Activated CD4-positive, alpha-beta T cell treated with anti-CD3 and anti-CD28 coated beads, Interleukin-2, amount 50 U/mL, for 24 hours (primary cell): ENCODE results near the gene TSC22D1.
"Not testable (repeated sequence)": the region's sequence is repeated elsewhere in the genome, so short reads cannot be mapped to it uniquely, and the experiment has no call there.

Source experiments
- DNase-seq, 2 donors: peaks; one replicate each; pipeline ENCODE4 v3.0.0-alpha.2; 2020; ENCODE audit warnings: low read depth in 1 of 2, low spot score in 1 of 2

Gene TSC22D1

DNA sequence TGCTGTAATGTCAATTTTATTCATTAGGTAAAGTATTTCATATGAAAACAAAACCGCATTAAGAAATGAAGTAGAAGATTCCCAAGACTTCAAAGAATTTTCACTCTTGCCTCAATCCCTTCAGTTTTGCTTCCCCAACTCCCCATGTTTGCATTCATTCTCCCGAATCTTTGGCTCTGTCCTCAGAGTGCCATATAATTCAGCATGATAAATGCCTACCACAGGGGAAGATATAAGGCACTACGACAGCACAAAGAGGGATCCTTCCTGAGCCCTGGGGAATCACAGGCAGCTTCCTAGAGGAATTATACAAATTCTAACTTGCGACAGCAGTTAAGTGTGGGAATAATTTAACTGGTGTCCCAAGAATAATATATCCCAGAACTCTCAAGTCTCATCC lies 68.5 kb downstream of the TSC22D1 start:
- DNase-seq = no peak

DNA sequence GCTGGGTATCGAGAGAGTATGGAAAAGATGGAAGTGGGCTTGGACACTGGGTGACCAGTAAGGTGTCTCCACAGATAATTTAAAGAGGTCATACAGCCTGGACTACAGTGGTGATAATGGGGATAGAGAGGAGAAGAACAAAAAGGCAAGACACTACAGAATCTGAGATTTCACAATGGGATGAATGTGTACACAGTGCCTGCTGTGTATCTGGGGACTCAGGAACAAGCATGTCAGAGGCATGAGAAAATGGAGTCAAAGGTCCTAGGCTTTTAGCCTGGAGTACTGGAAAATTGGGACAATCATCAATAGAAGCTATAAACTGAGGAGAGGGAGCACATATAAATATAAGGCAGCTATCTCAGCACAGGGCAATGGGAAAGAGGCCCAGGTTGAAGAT lies 69.4 kb downstream of the TSC22D1 start:
- DNase-seq = no peak

DNA sequence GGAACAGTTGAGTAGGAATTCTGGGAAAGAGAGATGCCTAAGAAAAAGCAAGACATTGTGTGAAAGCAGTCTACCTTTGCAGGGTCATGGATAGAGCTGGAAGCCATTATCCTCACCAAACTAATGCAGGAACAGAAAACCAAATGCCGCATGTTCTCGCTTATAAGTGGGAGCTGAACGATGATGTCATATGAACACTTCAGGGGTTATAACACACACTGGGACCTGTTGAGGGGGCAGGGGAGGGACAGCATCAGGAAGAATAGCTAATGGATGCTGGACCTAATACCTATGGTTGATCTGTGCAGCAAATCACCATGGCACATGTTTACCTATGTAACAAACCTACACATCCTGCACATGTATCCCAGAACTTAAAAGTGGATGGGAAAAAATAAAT lies 69.9 kb downstream of the TSC22D1 start:
- DNase-seq = no peak

DNA sequence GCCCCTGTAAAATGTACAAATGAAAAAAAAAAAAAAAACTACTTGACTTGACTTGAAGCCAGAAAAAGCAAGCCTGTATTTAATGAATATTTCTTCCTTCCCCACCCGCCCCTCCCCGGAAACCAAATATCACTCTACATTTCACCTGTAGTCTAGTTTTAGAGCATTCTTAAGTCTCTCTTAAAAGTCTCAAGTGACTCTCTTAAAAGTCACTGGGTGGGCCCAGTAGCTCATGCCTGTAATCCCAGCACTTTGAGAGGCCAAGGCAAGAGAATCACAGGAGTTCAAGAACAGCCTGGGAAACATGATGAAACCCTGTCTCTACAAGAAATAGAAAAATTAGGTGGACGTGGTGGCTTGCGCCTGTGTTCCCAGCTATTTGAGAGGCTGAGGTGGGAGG lies 72.0 kb downstream of the TSC22D1 start:
- DNase-seq = no peak

DNA sequence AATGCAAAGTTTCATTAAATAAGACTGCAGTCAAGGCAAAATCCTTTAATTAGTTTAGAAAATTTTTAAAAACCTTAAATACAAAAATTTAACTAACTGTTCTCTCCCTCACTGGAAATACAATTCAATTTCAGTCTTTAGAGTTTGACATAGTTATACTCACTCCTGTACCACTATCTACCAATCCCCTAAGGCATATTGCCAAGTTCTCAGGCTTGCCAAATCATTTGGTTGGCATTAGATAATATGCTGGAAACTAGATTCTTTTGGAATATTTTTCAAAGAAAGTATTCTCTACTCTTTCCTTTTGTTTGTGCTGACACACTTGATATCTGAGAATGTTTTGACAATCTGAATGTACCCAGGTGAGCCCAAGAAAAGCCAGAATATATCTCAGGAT lies 77.2 kb downstream of the TSC22D1 start:
- DNase-seq = no peak

DNA sequence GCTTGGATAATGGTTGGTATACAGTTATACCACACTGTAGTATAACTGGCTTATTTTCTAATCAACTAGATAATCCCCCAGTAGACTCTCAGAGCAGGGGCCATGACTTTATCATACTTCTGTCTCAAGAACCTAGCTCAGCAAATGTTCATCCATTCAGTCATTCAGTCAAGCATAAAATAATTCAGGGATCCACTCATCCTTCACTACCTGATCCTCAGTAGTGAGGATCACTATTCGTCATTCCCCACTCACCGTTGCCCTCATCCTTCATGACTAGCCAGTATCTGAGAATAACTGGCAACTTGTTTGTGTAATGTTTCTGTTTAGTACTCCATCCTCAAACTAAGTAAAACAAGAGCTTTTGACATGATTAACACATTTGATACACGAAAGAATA lies 77.6 kb downstream of the TSC22D1 start:
- no peak for DNase-seq

DNA sequence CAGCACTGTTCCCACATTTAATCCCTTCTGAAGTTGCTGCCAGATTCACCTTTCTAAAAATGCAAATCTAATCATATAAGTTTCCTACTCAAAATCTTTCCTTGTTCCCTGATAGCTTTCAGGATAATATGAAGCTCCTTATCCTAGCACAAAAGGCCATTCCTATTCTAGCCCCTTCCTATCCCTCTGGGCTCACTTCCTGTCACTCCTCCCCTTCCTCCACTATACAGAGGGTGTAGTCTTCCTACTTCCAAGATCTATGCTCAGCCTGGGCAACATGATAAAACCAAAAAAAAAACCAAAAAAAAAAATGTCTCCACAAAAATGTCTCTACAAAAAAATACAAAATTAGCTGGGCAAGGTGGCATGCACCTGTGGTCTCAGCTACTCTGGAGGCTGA lies 78.3 kb downstream of the TSC22D1 start:
- no peak for DNase-seq

DNA sequence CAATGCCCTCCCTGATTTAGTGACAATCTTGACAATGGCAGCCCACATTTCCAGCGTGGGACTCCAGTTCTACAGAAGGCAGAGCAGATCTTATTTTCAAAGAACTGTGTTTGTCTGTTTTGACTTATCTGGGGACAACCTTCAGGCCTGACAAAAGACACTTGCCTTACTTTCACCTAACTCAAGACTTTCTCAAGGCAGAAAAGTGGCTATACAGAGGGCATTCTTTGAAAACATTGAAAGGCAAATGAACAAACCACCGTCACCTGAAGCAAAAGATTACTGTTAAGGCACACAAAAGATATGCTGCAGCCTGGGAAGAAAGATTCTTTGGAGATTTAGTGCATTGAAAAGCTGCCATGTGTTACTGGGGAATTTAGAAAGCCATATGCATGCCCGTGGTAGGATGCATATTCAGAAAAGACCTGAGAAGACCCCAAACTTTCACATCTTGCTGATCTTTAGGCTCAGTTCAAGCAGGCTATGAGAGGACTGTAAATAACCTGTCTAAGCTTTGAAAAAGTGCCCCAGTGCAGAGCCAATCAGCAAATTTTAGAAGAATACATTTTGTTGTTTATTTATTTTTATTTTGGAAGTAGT lies 82.8 kb downstream of the TSC22D1 start:
- DNase-seq = no peak

DNA sequence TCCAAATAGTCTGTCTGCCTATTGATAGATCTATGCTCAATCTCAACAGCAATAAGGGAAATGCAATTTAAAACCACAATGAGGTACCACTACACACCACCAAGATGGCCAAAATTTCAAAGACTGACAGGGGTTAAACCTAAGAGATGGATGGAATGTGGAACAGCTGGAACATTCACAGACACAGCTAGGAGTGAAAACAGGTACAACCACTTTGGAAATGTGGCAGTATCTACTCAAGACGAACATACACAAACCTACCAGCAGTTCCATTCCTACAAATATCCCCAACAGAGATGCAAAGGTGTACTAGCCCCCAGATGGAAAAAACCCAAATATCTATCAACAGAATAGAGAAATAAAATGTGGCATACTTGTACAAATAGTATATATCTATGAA lies 86.4 kb downstream of the TSC22D1 start:
- no peak for DNase-seq

DNA sequence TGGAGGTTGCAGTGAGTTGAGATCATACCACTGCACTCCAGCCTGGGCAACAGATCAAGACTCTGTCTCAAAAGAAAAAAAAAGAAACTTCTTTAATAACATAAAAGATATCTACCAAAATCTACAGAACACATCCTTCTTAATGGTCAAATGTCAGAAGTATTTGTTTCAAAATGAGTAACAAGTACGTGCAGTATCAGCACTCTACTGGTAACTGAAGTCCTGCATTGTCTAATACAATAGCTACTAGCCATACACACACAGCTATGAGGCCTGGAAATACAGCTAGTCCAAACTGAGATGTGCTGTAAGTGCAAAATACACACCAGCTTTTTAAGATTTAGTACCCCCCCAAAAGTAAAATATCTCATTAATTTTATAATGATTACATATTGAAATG lies 88.1 kb downstream of the TSC22D1 start:
- DNase-seq = no peak

DNA sequence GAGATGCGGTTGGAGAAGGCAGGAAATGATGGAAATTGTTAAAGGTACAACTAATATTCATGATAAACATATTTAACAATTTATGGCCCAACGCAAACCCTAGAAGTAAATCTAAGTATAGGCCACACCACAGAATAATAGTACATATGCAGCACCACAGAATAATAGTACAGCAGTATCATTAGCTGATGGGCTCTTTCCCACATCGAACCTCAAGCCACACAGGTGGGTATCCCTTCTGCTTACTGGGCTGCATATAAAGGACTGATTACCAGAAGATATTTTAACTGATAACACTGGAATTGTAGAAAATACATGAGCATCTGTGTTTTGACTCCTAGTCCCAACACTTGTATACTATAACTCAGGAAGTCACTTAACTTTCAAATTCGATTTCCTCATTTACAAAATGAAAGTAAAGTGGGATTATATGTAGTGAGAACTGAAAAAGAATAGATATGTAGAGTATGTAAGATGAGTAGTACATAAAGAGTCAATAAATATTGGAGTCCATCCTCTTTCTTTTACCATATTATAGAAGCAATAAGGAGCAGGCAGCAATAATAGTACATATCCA lies 91.5 kb downstream of the TSC22D1 start:
- DNase-seq = no peak

DNA sequence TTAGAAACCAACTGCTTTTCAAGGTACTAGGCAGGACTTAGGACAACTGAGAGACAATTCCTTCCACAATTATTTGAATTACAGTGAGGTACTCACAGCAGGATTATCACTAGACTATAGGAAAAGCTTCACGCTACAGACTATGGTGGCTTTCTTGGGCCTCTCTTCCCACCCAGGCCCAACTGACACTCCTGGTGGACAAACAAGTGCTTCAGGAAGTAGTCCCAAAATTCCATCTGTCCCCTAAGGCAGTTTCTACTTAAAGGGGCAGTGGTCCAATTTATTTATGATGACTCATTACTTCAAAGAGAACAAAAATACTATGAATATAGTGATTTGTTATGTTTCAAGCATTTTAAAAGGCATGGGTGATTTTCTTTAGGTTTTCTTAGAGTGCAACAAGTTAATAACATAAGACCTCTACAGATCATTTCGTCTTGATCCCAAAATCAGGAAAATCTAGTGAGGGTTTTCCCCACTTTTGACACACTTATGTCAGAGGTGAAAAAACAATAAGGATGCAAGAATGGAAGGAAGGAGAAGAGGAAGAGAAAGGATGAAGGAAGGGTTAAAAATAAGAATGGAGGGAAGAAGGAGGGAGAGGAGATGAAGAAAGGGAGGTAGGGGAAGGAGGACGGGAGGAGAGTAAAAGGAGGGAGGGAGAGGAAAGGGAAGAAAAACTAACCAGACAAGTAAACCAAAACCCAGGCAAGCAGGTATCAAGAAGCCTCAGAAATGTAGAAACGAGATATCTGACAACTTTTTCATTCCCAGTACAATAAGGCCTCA lies 101.8 kb downstream of the TSC22D1 start:
- DNase-seq = no peak

DNA sequence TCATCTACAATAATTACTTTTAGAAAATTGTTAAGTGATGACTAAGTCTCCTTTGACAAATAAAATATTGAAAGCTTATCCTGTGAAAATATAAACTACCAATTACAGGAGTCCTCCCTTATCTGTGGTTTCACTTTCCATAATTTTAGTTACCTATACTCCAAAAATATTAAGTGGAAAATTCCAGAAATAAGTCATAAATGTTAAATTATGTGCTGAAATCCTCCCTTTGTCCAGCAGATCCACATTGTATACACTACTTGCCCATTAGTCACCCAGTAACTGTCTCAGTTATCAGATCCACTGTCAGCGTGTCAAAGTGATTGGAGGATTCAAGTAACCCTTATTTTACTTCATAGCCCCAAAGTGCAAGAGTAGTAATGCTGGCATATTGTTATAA lies 104.4 kb downstream of the TSC22D1 start:
- no peak for DNase-seq

DNA sequence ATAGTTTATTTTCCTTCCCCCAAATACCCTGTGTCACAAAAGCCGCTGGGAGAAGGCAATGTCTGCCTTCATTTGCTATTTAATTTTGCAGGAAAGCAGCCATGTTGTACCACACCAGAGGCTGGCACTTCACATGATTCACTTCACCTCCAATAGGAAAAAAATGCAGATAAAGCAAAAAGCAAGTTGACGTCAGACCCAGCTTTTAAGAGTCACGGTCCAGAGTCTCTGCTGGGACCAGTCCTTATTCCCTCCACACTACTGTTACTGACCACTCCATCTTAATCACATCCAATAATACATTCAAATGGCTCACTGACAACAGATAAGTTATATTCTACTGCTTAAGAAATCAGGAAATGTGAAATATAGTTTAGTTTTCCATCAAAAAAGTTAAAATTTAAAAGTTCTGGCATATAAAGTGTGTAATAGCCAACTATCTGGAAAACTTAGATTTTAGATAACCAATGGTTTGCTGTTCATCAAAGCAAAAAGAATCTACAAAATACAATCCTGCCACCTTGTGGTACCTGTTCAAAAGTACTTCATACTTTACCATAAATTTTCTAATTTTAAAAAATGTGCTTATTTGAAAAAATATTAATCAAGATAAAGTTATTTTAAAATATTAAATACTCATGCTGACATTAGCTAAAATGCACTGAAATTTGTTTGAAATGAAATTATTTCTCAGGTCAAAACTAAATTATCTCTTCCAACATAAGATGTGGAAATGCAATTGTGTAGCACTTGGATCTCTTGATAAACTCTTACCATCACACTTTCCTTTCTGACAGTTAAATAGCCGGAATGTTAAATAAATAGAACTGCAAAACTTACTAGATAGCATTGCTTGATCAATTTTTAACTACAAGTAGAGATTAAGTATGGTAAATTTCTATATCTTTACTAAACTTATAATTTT lies 105.2 kb downstream of the TSC22D1 start:
- no peak for DNase-seq

DNA sequence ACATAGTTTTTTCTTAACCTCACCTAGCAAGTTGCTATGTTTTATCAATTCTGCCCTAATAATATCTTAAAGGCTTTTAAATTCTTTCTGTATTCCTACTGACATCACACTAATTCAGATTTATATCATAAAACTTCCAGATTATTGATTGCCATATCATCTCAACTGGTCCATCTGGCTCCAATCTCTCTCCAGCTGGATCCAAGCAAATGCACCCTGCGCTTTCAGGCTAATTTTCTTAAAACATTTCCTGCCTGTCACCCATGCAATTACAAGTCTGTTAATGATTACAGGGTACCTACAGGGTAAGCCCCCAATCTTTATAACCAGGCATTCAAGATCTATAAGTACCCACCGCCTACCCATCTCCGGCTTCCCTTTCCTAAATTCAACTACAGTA lies 107.3 kb downstream of the TSC22D1 start:
- no peak for DNase-seq

DNA sequence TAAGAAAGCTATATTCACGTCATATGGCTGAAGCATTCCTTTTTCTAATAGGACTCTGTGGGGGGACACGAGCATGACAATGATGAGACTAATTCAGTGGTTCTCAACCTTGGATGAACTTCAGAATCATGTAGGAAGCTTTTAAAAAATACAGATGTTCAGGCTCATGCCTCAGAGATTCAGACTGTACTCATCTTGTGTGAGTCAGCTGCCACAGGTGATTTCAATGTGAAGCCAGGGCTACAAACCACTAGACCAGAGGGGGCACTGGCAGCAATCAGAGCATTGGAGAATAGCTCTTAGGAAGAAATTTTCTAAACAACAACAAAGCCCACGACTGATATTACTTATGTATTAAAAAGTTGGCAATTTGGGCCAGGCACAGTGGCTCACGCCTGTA lies 110.8 kb downstream of the TSC22D1 start:
- DNase-seq = no peak

DNA sequence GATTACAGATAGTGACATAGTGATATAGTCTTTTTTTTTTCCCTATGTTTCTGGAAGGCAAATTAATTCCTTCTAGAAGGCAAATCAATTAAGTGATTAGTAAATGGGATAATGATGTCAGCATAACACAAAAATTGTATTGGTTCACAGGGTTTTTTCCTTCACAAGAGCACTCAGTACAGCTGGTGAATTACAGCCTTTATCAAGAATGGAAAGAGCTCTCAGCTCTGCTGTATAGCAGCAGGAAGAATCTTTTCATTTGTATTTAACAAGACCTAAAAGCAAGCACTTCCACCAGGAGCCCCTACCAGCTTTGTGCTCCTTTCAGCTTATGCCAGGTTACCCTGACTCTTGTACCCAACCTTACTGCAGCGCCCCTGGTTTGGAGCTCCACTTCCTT lies 111.7 kb downstream of the TSC22D1 start:
- no peak for DNase-seq

DNA sequence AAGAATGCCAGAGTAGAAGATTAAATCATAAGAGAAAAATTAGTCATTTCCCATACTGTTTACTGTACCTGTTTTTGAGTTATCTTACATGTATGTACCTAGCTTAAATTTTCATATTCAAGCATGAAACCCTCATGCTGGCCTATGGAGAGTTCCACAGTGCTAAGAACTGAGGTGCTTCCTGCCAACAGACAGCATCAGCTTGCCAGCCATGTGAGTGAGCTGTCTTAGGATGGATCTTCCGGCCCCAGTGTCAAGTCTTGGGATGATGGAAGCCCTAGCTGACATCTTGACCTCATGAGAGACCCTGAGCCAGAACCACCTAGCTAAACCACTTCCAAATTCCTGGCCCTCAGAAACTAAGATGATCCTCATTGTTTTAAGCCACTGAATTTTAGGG lies 112.4 kb downstream of the TSC22D1 start:
- DNase-seq = no peak

DNA sequence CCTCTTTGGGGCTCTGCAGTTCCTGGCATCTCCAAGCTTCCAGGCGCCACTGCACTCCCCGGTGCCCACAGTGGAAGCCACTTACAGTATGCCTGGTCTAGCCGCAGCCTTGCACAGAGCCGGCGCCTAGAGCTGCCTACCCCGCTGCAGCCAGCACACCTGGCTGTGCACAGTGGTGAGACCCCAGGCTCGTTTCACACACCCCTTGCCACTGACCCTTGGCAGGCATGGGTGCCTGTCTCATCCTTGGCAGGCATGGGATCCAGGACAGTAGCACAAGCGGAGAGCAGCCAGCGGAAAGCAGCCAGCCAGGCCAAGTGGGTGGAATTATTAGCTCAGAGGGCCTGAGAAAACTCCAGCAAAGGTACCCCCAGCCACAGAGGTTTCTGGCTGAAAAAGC lies 116.5 kb downstream of the TSC22D1 start:
- DNase-seq = no peak

DNA sequence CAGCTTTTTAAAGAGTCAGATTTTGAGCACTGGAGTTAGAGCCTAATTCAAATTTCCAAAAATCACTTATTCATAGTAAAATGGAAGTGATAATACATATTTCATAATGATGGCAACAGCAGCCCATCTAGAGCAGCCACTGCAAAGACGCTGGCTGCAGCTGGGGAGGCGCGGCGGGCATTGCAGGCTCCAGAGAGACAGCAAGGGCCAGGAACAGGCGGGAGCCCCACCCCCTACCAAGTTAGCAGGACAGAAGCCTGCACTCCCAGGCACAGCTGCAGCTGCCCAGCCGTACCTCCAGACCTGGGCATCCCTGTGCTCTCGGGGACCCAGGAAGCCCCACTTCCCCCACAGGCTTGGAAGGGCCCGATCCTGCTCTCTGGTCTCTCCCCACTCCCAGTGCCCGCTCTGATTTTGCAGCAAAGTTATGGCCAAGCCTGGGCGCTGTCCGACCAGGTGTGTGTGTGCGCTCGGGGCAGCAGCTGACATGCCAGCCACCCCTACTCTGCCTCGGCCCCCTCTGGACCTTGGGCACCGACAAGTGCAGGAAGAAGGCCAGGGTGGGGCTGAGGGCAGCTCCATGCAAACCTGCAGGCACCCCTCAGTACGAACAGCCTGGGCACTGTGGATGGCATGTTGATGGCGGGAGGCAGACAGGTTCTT lies 117.7 kb downstream of the TSC22D1 start:
- DNase-seq = no peak

DNA sequence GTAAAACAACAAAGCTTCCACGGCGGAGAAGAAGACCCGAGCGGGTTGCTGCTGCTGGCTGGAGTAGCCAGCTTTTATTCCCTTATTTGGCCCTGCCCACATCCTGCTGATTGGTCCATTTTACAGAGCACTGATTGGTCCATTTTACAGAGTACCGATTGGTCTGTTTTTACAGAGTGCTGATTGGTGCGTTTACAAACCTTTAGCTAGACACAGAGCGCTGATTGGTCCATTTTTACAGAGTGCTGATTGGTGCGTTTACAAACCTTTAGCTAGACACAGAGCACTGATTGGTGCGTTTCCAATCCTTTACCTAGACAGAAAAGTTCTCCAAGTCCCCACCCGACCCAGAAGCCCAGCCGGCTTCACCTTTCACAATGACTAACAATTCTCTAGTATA lies 119.9 kb downstream of the TSC22D1 start:
- DNase-seq = not testable (repeated sequence)
